HG03378 (cell line): ENCODE results near the gene ZKSCAN3.
"Not testable (repeated sequence)": the region's sequence is repeated elsewhere in the genome, so short reads cannot be mapped to it uniquely, and the experiment has no call there.

Experiments used
- ATAC-seq: cut with Tn5 transposase; IDR thresholded peaks from one replicate; pipeline ENCODE4 v1.9.1; 2021; ENCODE audit warnings: mild to moderate bottlenecking, moderate library complexity; ENCODE audit not compliant: unreplicated experiment

ZKSCAN3 gene

DNA sequence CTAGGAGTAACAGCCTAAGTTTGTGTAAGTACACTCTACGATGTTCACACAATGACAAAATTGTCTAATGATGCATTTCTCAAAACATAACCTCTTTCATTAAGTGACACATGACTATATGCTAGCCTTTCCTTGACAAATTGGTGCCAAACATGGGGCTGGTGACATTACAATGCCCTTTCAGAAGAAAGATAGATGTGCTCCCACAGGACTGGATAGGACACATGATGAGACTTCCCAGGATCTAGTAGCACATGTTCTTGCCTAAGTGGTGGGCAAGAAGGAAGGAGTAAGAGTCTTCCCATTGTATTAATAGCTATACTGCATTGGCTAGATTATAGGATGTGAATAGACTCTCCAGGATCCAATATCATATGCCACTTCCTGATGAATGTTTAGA is 21.5 kb downstream of the ZKSCAN3 start:
- no peak for ATAC-seq

DNA sequence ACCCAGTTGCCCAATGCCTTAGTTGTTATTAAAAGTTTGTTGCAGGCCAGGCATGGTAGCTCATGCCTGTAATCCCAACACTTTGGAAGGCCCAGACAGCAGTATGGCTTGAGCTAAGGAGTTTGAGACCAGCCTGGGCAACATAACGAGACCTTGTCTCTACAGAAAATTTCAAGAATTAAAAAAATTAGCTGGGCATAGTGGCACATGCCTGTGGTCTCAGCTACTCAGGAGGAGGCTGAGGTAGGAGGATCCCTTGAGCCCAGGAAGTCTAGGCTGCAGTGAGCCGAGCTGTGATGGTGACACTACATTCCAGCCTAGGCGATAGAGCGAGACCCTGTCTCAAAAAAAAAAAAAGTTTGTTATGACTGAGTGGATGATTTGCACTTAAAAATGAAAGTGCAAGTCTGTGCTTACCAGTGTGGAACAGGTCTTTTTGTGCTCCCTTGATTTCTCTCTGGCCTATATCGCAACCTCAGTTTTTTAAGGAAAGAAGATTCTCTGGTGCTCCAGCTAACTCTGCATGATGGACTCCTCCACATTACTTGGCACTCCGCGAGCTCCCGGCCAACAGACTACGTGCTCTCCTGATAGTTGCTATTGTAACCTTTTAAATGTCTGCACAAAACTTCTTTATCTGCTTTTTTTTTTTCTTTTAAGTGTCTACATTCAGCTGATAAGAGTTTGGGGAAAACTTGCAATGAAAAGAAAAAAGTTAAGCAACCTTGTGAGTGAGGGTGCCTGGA is 22.1 kb downstream of the ZKSCAN3 start:
- peak; percentile 75 for ATAC-seq

DNA sequence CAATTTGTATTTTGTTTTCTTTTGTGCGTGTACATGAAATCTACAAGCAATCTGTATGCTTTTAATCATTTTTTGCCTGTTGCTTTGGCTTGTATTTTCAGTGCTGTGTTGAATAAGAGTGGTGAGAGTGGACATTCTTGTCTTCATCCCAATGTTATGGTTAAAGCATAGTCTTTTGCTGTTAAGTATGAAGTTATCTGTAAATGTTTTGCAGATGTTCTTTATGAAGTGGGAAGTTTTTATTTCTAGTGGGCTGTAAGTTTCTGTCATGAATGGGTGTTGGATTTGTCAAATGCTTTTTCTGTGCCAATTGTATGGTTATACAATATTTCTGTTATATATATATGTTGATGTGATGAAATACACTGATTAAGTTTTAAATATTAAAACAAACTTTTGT is 24.2 kb downstream of the ZKSCAN3 start:
- ATAC-seq, result no peak

DNA sequence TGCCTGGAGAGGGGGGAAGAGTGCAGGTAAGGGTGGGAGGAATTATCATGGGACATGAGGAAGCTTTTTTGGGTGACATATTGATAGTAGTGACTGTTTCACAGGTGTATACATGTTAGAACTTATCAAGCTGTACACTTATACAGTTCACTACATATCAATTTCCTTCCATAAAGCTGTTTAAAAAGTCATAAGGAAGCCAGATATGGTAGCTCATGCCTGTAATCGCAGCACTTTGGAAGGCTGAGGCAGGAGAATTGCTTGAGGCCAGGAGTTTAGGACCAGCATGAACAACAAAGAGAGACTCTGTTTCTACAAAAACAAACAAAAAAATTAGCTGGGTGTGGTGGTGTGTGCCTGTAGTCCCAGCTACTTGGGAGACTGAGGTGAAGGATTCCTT is 28.1 kb downstream of the ZKSCAN3 start:
- no peak for ATAC-seq

DNA sequence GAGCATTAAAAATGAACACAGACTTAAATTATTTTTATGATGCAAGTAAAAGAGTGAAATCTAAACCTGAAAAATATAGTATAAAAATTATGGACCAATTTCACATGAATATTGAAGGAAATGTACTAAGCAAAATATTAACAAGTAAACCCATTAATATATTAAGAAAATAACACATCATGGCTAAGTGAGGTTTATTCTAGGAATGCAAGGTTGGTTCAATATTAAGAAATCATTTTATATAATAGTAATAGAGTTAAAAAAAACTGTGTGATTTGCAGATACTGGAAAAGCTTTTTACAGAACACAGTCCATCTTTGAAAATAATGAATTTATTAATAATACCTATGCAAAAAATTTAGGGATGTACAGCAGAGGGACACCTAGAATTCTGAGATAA is 28.9 kb downstream of the ZKSCAN3 start:
- no peak for ATAC-seq

DNA sequence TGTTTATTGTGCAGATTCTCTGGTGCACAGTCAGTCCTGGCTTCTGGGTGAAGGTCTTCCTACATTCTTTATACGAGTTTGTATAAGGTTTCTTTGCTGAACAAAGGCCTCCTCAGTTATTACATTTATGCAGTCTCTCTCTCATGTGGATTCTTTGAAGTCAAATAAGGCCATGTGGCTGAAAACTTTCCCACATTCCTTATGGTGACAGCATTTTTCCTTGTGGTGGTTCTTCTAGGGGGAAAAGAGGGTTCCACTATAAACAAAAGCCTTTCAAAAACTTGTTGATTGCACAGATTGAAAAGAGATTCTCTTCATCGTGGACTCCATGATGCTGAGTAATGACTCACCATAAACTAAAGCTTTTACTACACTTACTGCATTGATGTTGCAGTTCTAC is 30.6 kb downstream of the ZKSCAN3 start:
- no peak for ATAC-seq

DNA sequence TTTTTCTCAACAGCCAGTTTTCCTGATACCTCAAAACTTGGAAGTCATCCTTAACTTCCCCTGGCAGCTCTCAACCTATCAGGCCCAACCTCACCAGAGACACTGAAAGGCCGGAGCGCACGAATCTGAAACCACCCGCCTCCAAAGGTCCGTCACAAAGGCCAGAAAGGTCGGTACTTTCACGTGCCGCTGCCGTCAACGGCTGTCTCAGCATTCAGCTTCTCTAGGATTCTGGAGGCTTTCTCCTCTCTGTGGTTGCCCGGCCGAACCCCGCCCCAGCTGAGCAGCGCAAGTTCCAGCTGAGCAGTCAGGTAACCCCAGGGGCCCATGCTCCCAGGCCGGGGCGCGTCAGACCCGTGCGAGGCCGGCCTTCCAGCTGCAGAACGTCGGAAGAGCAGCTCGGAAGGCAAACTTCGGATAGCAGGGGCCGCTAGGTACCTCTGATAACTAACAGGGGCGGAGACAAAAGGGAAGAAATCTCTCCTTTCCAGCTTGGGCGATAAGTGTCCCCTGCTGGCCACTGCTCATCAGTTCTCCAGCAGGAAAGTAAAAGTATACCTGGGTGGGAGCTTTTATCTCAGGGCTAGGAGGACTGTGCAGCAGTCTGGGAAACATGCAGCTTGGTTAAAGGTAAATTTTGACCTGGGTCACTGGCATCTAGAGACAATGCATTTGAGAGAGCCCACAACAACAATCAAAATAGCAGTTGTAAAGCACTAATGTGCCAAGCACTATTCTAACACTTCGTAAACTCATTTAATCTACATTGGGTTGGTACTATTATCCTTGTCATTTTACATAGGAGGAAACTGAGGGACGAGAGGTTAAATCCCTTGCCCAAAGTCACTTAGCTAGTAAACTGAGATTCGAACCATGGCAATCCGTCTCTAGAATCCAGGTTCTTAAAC is 33.7 kb downstream of the ZKSCAN3 start:
- ATAC-seq, result peak; percentile 91

DNA sequence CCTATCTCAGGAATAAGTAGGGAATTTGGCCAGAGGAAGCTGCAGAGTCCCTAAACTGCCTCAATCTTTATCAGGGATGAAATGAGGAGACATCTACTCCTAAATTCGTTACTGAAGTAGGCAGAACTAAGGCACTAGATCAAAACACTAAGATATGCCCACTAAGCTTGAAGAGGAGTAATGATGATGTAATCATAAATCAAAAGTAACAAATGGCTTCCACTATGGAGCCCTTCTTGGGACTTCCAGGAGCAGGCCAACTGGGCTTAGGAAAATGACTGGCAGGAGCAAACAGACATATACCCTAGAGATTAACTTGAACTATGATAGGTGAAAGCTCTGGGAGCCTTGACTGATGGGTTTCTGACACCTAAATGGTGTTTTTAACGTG is 34.4 kb downstream of the ZKSCAN3 start:
- no peak for ATAC-seq

DNA sequence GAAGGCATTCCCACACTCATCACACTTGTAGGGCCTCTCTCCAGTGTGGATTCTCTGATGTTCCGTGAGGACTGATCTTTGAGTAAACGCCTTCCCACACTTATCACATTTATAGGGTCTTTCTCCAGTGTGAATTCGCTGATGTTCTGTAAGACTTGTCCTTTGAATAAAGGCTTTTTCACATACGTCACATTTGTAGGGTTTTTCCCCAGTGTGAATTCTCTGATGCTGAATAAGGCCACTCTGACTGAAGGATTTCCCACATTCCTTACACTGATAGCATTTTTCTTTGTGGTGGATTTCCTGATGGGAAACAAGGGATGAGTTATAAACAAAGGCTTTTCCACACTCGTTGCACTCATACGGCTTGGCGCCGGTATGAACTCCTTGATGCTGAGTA is 40.9 kb downstream of the ZKSCAN3 start:
- no peak for ATAC-seq

DNA sequence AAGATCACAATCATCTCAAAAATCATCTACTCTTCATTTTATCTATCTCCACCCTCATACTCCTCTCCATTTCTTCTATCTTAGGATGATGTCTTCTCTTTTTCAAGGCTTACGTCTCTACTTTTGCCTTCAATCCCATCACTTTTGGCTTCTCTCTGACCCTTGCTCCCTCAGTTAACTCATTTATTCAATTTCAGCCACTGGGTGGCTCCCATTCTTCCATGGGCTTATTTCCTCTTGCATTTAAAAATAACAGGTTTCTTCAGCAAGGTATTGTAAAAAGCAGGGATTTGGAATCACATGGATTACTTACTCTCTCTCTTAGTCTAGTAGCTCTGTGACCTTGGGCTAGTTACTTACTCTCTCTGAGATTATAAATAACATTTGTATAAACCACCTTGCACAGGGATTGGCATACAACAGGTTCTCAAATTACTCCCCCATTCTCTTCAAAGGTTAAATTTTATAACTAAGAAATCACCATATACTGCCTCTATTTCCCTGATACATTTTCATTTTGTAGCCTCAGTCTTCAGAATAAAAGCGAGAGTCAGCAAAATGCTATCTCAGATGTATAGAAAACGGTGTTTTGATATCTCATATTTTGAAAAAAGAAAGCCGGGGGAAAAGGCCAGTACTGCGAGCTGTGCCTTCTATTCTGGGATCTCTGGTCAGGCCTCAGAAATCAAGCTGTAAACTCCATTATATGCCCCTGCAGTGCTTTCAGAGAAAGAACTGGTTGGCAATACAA is 44.3 kb downstream of the ZKSCAN3 start:
- ATAC-seq, result no peak

DNA sequence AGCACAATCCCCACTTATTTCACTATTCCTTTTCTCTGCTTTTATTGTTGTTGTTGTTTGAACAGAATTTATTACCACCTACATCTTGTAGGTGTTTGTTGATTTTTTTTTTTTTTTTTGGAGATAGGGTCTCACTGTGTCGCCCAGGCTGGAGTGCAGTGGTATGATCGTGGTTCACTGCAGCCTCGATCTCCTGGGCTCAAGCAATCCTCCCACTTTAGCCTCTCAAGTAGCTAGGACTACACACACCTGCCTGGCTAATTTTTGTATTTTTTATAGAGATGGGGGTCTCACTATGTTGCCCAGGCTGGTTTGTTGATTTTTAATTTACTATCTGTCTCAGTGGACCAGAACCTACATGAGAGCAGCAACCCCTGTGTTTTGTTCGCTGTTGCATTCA is 46.2 kb downstream of the ZKSCAN3 start:
- no peak for ATAC-seq

DNA sequence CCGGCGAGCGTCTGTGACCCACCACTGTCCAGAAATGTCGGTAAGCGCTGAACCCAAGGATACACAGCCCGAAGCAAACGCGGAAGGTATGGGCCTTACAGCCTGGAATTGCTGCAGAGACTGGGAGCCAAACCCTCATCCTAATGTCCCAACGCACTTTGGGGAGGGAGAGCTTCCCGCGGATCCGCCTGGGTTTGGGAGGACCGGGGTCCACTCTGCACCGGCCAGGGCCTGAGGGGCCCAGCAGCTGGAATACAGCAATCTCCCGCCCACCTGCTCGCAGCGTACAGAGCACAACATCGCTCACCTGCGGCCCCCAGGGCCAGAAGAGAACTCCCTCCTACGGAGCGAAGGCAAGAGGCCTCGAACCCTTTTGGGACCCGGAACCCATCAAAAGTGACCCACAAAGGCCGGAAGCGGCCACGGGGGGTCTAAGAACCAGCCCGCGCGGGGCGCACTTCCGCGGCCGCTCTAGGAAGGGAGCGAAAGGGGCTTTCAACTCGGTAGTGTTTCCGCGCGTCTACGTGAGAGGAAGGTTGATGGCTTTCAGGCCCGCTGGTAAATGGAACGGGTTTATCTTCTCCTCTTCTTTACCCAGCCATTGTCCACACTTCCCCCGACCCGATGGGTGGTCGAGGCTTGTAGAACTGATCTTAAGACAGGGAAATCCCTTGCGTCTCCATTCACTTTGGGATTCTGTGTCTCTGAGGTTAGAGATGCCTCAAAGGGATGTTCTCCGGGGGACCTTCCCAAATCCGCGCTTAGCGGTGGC is 49.8 kb downstream of the ZKSCAN3 start, which contains the start of gene ZSCAN12:
Gene ZSCAN12 (minus strand): TSS at position 398 of the 772 bp plus-strand sequence. CDS start 1,342 bp downstream, outside the sequence.
- peak; percentile 70 for ATAC-seq

DNA sequence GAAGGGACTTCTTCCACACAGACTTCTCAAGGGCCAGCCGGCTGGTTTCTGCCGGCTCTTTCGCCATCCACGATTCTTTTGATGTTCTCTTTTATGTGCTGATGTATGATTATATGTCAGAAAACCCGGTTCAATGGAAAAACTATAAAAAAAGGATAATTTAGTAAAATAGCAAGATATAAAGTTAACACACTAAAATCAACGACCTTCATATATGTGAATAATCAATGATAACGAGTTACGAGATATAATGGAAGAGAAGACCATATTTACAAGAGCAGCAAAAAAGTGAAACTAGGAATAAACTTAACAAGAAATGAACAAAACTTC is 50.3 kb downstream of the ZKSCAN3 start:
- ATAC-seq, result no peak

DNA sequence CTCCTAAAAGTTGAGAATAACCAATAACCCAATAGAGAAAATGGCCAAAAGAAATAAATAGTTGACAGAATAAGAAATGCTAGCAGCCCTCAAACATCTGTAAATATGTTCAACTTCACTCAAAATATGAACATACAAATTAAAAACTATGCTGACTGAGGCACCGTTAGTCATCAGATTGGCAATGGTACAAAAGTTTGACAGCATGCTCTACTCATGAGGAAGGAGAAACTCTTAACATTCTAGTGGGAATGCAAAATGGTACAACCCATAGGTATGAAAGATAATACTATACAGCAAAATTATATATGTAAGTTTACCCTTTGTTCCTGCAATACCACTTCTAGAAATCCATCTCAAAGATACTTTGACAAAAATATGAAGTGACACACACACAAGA is 51.4 kb downstream of the ZKSCAN3 start:
- ATAC-seq, result no peak

DNA sequence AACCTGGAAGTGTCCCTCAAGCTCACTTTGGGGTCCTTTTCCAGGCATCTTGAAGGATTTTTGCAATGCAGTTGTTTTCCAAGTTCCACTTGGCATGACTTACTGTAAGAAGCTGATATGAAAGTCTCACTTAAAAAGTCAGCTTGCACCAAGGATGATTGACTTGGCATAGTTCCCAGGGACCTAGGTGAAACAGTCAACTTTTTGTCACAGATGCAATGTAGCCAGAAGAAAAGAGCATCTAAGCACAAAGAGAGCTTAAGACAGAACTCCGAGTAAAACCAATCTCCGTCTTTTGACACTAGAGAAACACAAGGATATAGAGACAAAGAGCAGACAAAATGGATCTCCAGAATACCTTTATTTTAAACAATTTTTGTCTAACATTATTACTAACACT is 52.5 kb downstream of the ZKSCAN3 start:
- no peak for ATAC-seq

DNA sequence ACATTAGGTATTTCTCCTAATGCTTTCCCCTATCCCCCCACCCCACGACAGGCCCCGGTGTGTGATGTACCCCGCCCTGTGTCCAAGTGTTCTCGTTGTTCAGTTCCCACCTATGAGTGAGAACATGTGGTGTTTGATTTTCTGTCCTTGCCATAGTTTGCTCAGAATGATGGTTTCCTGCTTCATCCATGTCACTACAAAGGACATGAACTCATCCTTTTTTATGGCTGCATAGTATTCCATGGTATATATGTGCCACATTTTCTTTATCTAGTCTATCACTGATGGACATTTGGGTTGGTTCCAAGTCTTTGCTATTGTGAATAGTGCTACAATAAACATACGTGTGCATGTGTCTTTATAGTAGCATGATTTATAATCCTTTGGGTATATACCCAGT is 54.2 kb downstream of the ZKSCAN3 start:
- not testable (repeated sequence) for ATAC-seq

DNA sequence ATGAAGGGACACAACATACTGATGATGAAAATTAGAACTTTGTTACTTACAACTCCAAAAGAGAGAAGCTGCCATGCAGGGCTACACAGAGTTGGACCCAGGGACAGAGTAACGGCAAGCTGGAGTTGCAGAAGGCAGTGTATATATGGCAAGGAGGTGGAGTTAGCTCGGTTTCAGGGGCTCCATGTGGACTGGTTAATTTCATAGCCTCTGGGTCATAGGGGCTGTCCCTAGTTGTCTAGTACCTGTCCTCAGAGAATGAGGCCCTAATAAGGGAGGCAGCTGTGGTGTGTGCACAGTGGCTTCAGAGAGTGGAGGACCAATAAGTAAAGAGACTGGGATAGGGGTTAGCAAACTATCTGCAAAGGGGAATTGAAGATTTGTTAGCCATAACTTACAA is 57.7 kb downstream of the ZKSCAN3 start:
- ATAC-seq, result no peak

DNA sequence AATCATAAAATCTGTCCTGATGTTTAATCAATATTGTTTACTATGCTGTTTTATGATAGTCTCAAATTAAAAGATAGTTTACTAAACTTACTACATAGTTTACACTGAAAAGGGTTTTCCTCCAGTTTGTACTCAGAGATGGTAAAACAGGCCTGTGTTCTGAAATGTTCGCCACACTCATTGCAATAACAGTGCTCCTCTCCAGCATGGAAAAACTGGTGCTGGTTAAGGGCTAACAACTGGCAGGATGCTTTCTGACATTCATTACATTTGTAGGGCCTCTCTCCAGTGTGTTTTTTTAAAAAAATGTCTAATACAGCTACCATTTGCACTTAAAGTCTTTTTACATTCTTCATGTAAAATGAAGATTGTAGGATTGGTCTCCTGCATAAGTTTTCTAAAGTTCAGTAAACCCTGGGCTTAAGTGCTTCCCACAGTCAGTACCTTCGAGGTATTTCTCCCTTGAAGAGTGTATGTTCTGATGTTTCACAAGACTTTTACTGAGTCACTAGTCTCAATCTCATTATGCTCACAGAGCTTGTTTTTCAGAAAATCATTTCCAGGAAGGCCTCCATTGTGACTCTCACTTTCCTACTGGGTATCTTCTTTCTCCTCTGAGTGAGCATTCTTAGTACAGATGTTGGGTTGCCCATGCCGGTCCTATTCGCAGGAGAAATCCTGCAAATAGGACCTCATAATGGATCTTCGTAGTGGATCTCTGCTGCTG is 58.5 kb downstream of the ZKSCAN3 start:
- no peak for ATAC-seq

DNA sequence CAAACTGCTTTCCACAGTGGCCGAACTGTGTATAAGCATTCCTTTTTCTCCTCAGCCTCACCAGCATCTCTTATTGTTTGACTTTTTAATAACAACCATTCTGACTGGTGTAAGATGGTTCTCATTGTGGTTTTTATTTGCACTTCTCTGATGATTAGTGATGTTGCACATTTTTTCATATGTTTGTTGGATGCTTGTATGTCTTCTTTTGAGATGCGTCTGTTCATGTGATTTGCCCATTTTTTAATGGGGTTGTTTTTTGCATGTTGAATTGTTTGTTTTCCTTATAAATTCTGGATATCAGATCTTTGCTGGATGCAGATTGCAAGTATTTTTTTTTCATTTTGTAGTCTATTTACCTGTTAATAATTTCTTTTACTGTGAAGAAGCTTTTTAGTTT is 61.0 kb downstream of the ZKSCAN3 start:
- ATAC-seq, result no peak

DNA sequence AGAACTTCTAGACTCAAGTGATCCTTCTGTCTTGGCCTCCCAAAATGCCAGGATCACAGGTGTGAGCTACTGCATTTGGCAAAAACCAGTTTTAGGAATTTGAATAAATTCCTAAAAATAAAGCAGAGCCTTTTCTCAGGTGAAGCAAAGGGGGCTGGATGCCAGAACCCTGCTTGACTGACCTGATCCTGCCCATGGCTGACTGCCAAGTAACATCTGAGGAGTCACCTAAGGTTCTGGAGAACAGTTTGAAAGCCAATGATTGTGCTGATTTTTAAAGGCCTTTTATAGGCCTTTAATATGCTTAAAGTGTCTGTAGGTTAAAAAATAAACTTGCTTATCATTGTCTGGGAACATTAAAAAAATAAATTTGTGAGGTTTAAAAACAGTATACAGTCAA is 63.9 kb downstream of the ZKSCAN3 start:
- ATAC-seq, result no peak
